Measurements from ENCODE around the gene LRRC56. TPM values are rescaled to one million over a fixed set of nuclear protein-coding genes. Genes with fewer than 3 reads are reported as not detected.
A peak's percentile ranks its signal among the peaks of the same experiment; 100 is the strongest.

LRRC56 gene
- total RNA-seq, 5 donors from 2014 or later (not counting 1 experiment from before 2014, with no cell fraction given) = 3.4 to 6.1 (median 5.6) TPM

DNA sequence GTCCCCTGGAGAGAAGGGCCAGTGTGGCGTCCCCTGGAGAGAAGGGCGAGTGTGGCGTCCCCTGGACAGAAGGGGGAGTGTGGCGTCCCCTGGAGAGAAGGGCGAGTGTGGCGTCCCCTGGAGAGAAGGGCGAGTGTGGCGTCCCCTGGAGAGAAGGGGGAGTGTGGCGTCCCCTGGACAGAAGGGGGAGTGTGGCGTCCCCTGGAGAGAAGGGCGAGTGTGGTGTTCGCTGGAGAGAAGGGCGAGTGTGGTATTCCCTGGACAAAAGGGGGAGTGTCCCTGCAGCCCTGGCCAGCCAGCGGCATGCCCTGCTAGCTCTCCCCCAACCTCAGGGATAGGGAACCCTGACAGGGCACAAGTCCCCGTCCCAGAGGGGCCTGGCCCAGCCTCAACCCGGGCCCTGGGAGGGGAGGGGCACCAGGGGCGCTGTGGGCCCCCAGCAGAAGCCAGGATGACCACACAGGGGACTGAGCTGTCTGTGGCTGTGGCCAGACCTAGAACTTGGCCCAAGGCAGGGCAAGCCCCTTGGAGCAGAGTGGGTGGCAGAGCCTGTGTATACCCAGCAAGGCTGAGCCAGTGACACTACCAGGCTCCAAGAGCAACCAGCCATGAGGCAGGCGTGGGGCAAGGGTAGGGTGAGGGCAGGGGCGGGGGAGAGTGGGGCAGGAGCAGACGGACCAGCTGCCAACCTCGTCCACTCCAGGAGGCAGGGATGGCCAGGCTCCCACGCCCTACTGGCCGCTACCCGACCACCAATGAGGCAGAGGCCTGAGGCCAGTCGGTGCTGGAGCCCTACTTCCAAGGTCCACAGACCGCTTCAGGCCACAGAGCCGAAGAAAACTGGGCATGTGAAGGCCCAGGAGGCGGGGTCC, 6.1 kb upstream of the LRRC56 start:
- H3K27me3 ChIP-seq (replicated peaks in 1 of 2; ENCODE audit: control insufficient read depth in 2 of 2, extremely low read depth in 1 of 2, insufficient read depth in 2 of 2, low read length in 1 of 2) = no peaks in the 10 kb centered on the region
- DNase-seq (no peak), ATAC-seq (replicated peaks in 1 of 4) (no peak)
- Mint-ChIP-seq H3K36me3 (peaks cover 6% of the 10 kb centered on the region), H3K4me1 (peaks cover 2 to 8% (median 5%) of the 10 kb centered on the region in 3 donors), H3K27me3 (no peaks in the 10 kb centered on the region), H3K9me3 (no peaks in the 10 kb centered on the region), H3K27ac (no peak overlapping the region), H3K4me3 (peak overlapping the region in 1 of 3 donors; percentile 31)
- ChIA-PET CTCF (no interaction called here), POLR2A (no interaction called here)
- H3K36me3 ChIP-seq (ENCODE audit: control insufficient read depth in 2 of 2, extremely low read depth in 1 of 2, insufficient read depth in 1 of 2, low read length in 1 of 2) = peaks cover 7 to 25% of the 10 kb centered on the region in 2 donors
- H3K4me1 ChIP-seq (ENCODE audit: control insufficient read depth in 1 of 2, extremely low read depth in 1 of 2, insufficient read depth in 2 of 2, low read length in 2 of 2) = peaks cover 3 to 23% of the 10 kb centered on the region in 2 experiments
- H3K4me3 ChIP-seq (ENCODE audit: control insufficient read depth in 1 of 2, extremely low read depth in 1 of 2, low read length in 1 of 2) = no peak overlapping the region
- H3K9me3 ChIP-seq = no peaks in the 10 kb centered on the region
- 92% methylated on average over 13 of the region's 28 CpGs for WGBS (ENCODE audit: insufficient coverage)
- H3K27ac ChIP-seq (ENCODE audit: low read length) = no peak overlapping the region

GRCh38 chr11:531919-532526, 5.3 kb upstream of the LRRC56 start:
- peaks cover 6% of the 10 kb centered on the region for H3K36me3 Mint-ChIP-seq
- Histone ChIP-seq H3K27me3 (replicated peaks in 1 of 2; ENCODE audit: control insufficient read depth in 2 of 2, extremely low read depth in 1 of 2, insufficient read depth in 2 of 2, low read length in 1 of 2) (no peaks in the 10 kb centered on the region), H3K4me3 (ENCODE audit: control insufficient read depth in 1 of 2, extremely low read depth in 1 of 2, low read length in 1 of 2) (no peak overlapping the region), H3K27ac (ENCODE audit: low read length) (no peak overlapping the region), H3K9me3 (no peaks in the 10 kb centered on the region), H3K36me3 (ENCODE audit: control insufficient read depth in 2 of 2, extremely low read depth in 1 of 2, insufficient read depth in 1 of 2, low read length in 1 of 2) (peaks cover 7 to 25% of the 10 kb centered on the region in 2 donors), H3K4me1 (ENCODE audit: control insufficient read depth in 1 of 2, extremely low read depth in 1 of 2, insufficient read depth in 2 of 2, low read length in 2 of 2) (peaks cover 11 to 31% of the 10 kb centered on the region in 2 experiments)
- 93% methylated on average over 12 of the region's 18 CpGs for WGBS (ENCODE audit: insufficient coverage)
- CTCF ChIA-PET = no interaction called here
- peak overlapping the region; percentile 7 to 31 (median 31) for H3K4me3 Mint-ChIP-seq
- POLR2A ChIA-PET = no interaction called here
- DNase-seq = no peak
- H3K27me3 Mint-ChIP-seq = no peaks in the 10 kb centered on the region
- no peak overlapping the region for H3K27ac Mint-ChIP-seq
- no peaks in the 10 kb centered on the region for H3K9me3 Mint-ChIP-seq
- no peak for ATAC-seq (replicated peaks in 1 of 4)
- H3K4me1 Mint-ChIP-seq = peaks cover 5 to 12% (median 8%) of the 10 kb centered on the region in 3 donors

GRCh38 chr11:532527-532985, 4.8 kb upstream of the LRRC56 start:
- Mint-ChIP-seq H3K36me3 (peaks cover 6% of the 10 kb centered on the region), H3K4me1 (peaks cover 5 to 16% (median 11%) of the 10 kb centered on the region in 3 donors), H3K27me3 (no peaks in the 10 kb centered on the region), H3K27ac (no peak overlapping the region), H3K4me3 (no peak overlapping the region), H3K9me3 (no peaks in the 10 kb centered on the region)
- ChIA-PET CTCF (no interaction called here), POLR2A (interaction anchor here in 1 of 2 donors (0.6 kb wide), 1 partner anchor 68 kb away, joined by 4 read pairs; no protein-coding TSS in a partner anchor)
- Histone ChIP-seq H3K4me1 (ENCODE audit: control insufficient read depth in 1 of 2, extremely low read depth in 1 of 2, insufficient read depth in 2 of 2, low read length in 2 of 2) (peaks cover 11 to 37% of the 10 kb centered on the region in 2 experiments), H3K9me3 (no peaks in the 10 kb centered on the region), H3K4me3 (ENCODE audit: control insufficient read depth in 1 of 2, extremely low read depth in 1 of 2, low read length in 1 of 2) (no peak overlapping the region), H3K27ac (ENCODE audit: low read length) (no peak overlapping the region), H3K36me3 (ENCODE audit: control insufficient read depth in 2 of 2, extremely low read depth in 1 of 2, insufficient read depth in 1 of 2, low read length in 1 of 2) (peaks cover 7 to 25% of the 10 kb centered on the region in 2 donors), H3K27me3 (replicated peaks in 1 of 2; ENCODE audit: control insufficient read depth in 2 of 2, extremely low read depth in 1 of 2, insufficient read depth in 2 of 2, low read length in 1 of 2) (no peaks in the 10 kb centered on the region)
- 95% methylated on average over 11 of the region's 23 CpGs for WGBS (ENCODE audit: insufficient coverage)
- DNase-seq (no peak), ATAC-seq (replicated peaks in 1 of 4) (no peak)

DNA sequence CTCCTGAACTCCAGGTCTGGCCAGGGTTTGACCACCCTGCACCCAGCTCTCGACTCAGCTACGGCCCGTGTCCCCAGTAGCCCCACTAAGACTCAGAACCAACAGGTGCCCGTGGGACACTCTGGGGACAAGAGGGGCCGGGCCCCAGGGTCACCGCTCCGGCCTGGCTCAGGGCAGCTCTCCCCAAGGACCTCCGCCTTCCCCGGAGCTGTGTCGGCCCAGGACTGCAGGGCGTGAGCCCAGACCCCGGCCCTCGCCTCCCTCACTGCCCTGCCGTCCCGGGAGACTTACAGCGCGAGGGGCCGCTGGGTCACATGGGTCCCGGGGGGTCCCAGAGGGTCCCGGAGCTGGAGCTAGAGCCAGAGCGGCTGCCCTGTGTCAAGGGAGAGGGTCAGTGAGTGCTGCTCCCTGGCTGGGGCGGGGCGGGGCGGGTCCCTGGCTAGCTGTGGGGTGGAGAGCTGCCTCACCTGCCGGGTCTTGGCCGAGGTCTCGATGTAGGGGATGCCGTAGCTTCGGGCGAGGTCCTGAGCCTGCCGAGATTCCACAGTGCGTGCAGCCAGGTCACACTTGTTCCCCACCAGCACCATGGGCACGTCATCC, 4.2 kb upstream of the LRRC56 start:
- ChIA-PET POLR2A (interaction anchor here in 1 of 2 donors (0.6 kb wide), 1 partner anchor 67 kb away, joined by 4 read pairs; no protein-coding TSS in a partner anchor), CTCF (no interaction called here)
- Mint-ChIP-seq H3K9me3 (no peaks in the 10 kb centered on the region), H3K27ac (no peak overlapping the region), H3K27me3 (no peaks in the 10 kb centered on the region), H3K4me3 (peak overlapping the region in 1 of 3 donors; percentile 34), H3K36me3 (peaks cover 6% of the 10 kb centered on the region), H3K4me1 (peaks cover 5 to 21% (median 16%) of the 10 kb centered on the region in 3 donors)
- H3K4me3 ChIP-seq (ENCODE audit: control insufficient read depth in 1 of 2, extremely low read depth in 1 of 2, low read length in 1 of 2) = no peak overlapping the region
- 98% methylated on average over 30 of the region's 33 CpGs for WGBS (ENCODE audit: insufficient coverage)
- peaks cover 8 to 25% of the 10 kb centered on the region in 2 donors for H3K36me3 ChIP-seq (ENCODE audit: control insufficient read depth in 2 of 2, extremely low read depth in 1 of 2, insufficient read depth in 1 of 2, low read length in 1 of 2)
- H3K4me1 ChIP-seq (ENCODE audit: control insufficient read depth in 1 of 2, extremely low read depth in 1 of 2, insufficient read depth in 2 of 2, low read length in 2 of 2) = peaks cover 11 to 42% of the 10 kb centered on the region in 2 experiments
- H3K9me3 ChIP-seq = no peaks in the 10 kb centered on the region
- no peaks in the 10 kb centered on the region for H3K27me3 ChIP-seq (replicated peaks in 1 of 2; ENCODE audit: control insufficient read depth in 2 of 2, extremely low read depth in 1 of 2, insufficient read depth in 2 of 2, low read length in 1 of 2)
- ATAC-seq (replicated peaks in 1 of 4) (no peak), DNase-seq (no peak)
- no peak overlapping the region for H3K27ac ChIP-seq (ENCODE audit: low read length)

GRCh38 chr11:533586-534395, 3.5 kb upstream of the LRRC56 start:
- Histone ChIP-seq H3K36me3 (ENCODE audit: control insufficient read depth in 2 of 2, extremely low read depth in 1 of 2, insufficient read depth in 1 of 2, low read length in 1 of 2) (peaks cover 11 to 25% of the 10 kb centered on the region in 2 donors), H3K4me3 (ENCODE audit: control insufficient read depth in 1 of 2, extremely low read depth in 1 of 2, low read length in 1 of 2) (no peak overlapping the region), H3K27ac (ENCODE audit: low read length) (no peak overlapping the region), H3K4me1 (ENCODE audit: control insufficient read depth in 1 of 2, extremely low read depth in 1 of 2, insufficient read depth in 2 of 2, low read length in 2 of 2) (peaks cover 11 to 48% of the 10 kb centered on the region in 2 experiments), H3K9me3 (no peaks in the 10 kb centered on the region), H3K27me3 (replicated peaks in 1 of 2; ENCODE audit: control insufficient read depth in 2 of 2, extremely low read depth in 1 of 2, insufficient read depth in 2 of 2, low read length in 1 of 2) (no peaks in the 10 kb centered on the region)
- Mint-ChIP-seq H3K36me3 (peaks cover 6% of the 10 kb centered on the region), H3K4me1 (peaks cover 5 to 28% (median 22%) of the 10 kb centered on the region in 3 donors), H3K27me3 (no peaks in the 10 kb centered on the region), H3K4me3 (peak overlapping the region; percentile 25 to 64 (median 34)), H3K9me3 (no peaks in the 10 kb centered on the region), H3K27ac (no peak overlapping the region)
- CTCF ChIA-PET = interaction anchor here in 1 of 2 donors (1.2 kb wide), 1 partner anchor 15 kb away, joined by 3 read pairs; no protein-coding TSS in a partner anchor
- POLR2A ChIA-PET = no interaction called here
- DNase-seq (no peak), ATAC-seq (replicated peaks in 1 of 4) (no peak)
- 98% methylated on average over 36 of the region's 37 CpGs for WGBS (ENCODE audit: insufficient coverage)
